Stimulated activated CD8-positive, alpha-beta memory T cell treated with anti-CD3 and anti-CD28 coated beads, Interleukin-4, amount 100 ng/mL, for 48 hours (primary cell): Measurements from ENCODE around the gene IPP.
"Not testable (repeated sequence)": the region's sequence is repeated elsewhere in the genome, so short reads cannot be mapped to it uniquely, and the experiment has no call there.

Experiments used
- DNase-seq: peaks from one replicate; pipeline ENCODE4 v3.0.0-alpha.2; 2020

IPP gene

DNA sequence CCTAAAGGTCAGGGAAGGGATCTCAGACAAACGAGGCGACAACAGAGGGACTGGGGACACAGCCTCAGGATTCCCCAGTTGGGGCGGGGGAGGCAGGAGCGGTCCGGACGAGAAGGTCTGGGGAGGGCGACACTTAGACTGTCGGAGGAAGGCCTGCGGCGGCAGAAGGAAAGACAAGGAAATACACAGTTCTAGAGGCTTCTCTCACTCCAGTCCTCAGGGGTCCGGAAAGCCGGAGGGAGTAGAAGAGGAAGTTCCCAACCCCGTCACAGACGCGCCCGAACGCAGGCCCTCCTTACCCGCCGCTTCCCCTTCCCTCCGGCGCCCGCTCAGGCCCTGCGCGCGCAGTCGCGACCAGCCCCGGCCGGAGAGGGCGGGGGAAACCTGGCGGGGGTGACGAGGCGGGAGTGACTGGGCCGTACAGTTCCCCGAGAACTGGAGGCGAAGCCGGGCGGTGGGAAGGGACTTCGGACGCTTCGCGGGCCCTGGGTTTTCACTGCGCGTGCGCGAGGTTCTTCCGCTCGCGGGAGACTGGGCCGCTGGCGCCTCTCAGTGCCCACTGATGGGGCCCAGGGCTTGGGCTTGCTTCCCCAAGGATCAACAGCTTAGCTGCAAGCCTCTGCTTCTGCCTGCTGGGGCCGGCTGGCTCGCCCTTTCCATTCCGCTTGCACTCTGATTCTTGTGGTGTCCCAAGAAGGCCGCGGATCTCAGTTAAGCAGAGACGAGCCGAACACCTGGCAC lies at the start of gene IPP:
Gene IPP (minus strand): TSS at position 356 of the 741 bp plus-strand sequence. CDS start 4,242 bp downstream, outside the sequence.
- peak; percentile 97 for DNase-seq

DNA sequence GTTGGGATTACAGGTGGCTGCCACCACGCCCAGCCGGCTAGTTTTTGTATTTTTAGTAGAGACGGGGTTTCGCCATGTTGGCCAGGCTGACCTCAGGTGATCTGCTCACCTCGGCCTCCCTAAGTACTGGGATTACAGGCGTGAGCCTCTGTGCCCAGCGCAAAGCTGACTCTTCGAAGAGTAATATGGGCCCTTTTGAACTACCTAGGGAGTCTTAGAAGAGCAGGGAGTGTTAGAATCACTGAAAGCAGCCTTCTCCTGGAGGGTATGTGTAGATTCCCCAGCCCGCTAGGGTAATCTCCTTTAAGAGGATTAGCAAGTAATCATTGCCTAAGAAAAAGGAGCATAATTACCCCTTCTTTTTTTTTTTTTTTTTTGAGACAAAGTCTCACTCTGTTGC lies 46.5 kb upstream of the IPP start:
- DNase-seq: no peak

GRCh38 chr1:45796381-45796780 lies 45.9 kb upstream of the IPP start:
- no peak for DNase-seq

- no peak for DNase-seq
Measured at GRCh38 chr1:45793942-45794604, 43.6 kb upstream of the IPP start.

- DNase-seq: no peak
Measured at GRCh38 chr1:45792744-45793143, 42.3 kb upstream of the IPP start.

DNA sequence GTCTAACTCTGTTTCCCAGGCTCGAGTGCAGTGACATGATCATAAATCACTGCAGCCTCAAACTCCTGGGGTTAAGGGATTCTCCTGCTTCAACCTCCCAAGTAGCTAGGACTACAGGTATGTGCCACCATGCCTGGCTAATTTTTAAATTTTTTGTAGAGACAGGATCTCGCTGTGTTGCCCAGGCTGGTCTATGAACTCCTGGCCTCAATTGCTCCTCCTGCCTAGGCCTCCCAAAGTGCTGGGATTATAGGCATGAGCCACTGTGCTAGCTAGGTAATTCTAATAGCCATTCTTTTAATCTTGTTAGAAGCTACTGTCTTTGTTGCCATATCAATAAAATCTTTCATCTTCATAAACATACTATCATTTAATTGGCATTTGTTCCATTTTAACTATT lies 39.1 kb upstream of the IPP start:
- no peak for DNase-seq

DNA sequence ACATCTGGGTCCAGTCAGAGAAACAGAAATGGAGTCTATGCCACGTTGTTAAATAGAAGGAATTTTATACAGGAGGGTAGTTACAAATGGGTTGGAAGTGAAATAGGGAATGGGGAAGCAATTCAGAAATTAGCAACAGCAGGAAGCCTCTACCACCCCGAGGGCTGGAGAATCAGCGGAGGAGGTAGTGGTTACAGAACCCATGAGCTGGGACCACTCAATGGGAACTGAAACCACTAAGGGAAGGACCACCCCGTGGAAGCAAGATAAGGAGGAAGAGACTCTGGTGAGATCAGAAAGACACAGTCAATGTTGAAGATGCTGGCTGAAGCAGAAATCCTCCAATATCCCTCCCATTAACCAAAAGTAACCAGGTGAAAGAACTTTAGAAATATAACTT lies 37.5 kb upstream of the IPP start:
- DNase-seq: no peak

DNA sequence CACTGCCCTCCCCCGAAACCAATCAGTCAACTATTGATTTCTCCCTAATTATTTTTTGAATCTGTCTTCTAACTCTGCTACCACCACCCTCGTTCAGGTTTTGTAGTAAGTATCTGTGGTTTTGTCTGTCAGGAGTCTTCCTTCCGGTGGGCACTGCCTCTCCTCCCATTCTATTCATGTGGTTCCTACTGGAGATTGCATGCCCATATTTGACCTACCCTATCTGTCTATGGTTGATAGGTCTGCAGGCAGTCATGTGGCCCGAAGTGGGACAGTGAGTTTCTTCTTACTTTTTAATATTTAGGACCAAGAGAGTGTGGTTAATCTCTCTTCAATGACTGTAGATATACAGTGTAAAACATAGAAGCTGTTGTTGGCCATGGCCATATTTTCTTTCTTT lies 35.1 kb upstream of the IPP start:
- no peak for DNase-seq

DNA sequence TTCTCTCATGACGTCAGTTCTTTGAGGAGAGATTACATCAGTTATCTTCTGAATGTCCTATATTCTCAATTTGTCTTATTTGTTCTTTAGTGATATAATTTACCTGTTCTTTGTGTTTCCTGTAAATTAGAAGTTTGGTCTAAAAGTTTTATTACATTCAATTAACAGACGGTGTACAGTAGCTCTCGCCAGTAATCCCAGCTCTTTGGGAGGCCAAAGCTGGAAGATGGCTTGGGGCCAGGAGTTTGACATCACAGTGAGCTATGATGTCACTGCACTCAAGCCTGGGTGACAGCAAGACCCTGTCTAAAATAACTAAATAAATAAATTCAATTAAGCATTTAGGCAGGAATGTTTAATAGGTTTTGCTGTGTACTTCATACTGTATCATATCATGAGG lies 25.3 kb upstream of the IPP start:
- DNase-seq: no peak

GRCh38 chr1:45772971-45773370 lies 22.5 kb upstream of the IPP start:
- DNase-seq: no peak

GRCh38 chr1:45769261-45769932 lies 18.9 kb upstream of the IPP start:
- no peak for DNase-seq

DNA sequence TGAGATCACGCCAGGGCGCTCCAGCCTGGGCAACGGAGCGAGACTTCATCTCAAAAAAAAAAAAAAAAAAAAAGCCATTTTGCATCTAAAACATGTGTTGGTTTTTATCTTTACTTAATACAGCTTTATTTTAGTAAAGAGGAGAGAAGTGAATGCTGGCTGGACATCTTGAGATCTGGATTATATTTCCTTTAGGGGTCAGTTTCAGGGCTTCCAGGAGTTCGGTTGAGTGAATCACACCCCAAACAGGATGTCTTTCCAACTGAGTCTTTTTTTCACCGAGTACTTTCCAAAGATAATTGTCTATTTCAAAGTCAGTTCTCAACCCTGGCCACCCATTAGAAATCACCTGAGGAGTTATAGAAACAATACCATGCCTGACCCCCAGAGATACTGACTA lies 16.6 kb upstream of the IPP start:
- DNase-seq: no peak

DNA sequence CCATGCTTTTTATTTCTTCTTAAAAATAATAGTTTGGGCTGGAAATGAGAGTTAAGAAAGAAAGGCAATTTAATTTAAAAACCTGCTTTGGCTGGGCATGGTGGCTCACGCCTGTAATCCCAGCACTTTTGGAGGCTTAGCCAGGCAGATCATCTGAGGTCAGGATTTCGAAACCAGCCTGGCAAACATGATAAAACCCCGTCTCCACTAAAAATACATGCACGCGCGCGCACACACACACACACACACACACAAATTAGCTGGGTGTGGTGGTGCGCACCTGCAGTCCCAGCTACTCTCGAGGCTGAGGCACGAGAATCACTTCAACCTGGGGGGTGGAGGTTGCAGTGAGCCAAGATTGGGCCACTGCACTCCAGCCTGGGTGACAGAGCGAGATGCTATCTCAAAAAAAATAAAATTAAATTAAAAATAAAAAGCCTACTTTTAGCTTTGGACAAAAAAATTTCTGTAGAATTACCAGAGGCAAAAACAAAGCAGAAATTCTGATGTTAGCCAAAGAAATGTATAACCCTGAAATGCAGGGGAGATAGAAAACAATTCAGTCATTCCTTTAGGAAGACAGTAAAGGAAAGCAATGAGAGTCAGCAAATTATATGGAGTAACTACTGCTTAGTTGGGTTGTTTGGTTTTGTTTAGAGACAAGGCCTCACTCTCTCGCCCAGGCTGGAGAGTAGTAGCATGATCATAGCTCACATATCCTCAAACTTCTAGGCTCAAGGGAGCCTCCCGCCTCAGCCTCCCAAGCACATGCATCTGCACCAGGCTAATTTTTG lies 15.7 kb upstream of the IPP start:
- no peak for DNase-seq

DNA sequence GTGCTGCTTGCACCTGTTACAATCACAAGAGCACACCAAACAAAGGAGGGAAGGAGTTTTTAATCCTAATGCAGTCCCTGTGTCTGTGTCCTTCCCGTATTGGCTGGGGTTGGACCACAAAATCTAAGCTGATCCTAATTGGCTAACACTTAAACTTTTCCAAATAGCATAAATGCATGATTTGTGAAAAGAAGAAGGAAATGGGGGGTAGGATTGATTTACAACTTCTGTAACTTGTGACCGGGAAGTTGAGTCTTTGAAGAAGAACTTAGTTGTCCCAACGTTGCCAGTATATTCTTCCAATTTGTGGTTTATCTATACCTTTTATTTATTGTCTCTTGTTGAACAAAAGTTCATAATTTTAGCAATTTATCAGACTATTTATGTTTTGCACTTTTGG lies 11.8 kb upstream of the IPP start:
- no peak for DNase-seq

GRCh38 chr1:45755697-45756096 lies 5.2 kb upstream of the IPP start:
- DNase-seq: no peak

DNA sequence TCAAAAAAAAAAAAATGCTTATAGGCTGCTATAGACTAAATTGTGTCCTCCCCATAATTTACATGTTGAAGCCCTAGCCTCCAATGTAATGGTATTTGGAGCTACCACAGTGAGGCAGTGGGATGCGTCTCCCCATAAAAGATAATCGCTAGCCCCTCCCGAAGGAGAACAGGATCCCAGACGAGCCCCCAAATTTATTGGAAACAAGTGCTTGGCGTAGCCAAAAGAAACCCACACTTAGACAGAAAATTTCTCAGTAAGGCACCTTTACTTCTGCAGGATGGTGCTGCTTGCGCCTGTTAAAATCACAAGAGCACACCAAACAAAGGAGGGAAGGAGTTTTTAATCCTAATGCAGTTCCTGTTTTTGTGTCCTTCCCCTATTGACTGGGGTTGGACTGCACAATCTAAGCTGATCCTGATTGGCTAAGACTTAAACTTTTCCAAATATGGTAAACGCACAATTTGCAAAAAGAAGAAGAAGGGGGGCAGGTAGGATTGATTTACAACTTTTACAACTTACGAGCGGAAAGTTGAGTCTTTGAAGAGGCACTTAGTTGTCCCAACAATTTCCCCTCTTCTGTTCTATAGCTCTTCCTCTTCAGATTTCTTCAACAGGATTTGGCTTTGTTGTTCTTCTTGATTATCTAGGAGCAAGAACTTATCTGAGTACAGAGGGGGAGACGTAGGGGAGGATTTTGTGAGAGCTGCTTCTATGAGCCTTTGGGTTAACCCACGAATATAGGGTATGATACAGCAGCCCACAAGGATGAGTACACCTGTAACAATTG lies 3.0 kb upstream of the IPP start:
- no peak for DNase-seq

DNA sequence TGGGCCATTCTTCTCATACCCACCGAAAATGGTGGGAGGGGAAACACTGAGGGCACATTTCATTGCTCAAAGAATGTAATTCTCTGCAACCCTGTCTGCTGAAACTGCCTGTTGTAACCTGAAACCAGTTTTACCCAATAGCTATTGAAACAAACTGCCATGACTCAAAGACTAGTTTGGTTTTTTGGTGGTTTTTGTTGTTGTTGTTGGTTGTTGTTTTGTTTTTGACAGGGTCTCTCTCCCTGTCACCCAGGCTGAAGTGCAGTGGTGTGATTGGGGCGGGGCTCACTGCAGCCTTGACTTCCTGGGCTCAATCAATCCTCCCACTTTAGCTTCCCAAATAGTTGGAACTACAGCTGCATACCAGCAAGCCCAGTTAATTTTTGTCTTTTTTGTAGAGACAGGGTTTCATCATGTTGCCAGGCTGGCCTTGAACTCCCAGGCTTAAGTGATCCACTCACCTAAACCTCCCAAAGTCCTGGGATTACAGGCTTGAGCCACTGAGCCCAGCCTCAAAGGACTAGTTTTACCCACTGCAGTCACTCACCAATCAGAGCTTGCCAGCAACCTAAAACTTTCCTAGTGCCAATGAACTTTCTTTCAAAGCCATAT lies 2.1 kb upstream of the IPP start:
- DNase-seq: no peak

DNA sequence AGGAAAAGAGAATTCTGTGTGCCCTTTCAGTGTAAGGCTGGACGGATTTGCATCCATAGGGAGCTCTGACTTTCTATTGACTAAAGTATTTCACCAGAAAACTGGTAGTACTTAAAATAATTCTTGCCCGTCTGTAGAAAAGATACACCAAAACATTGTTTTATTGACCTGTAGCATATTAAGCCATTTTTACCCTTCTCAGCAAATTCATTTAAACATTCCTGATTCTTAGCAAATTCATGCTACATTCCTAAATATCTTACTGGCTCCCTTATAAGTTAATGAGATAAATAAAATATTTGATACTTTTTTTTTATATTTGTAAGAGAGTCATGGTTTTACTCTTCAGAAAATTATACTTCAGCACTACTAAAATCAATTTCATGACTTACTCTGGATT lies 1.6 kb upstream of the IPP start:
- DNase-seq: no peak

- DNase-seq: peak; percentile 31
Measured at GRCh38 chr1:45751039-45751838, 786 bp upstream of the IPP start.

DNA sequence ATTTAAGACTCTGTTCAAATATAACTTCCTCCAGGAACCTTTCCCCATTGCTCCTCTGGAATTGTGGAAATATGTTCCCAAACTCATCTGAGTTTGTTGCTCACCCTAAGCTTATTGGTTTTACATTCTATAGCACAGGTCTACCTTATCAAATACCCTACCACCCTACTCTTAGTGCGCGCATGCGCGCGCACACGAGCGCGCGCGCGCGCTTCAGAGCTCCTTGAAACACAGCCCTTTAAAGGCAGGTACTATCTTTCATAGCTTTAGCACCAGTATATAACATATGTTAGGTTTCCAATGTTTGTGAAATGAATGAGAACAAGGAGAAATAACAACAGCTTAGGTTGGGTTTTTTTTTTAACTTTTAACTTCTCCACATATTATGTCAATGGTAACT lies 3.5 kb downstream of the IPP start:
- no peak for DNase-seq

GRCh38 chr1:45739641-45740156 lies 10.8 kb downstream of the IPP start:
- DNase-seq: not testable (repeated sequence)
